Osteocyte (in vitro differentiated cells): ENCODE measurements around the gene MYO10. TPM values are rescaled to one million over a fixed set of nuclear protein-coding genes. Genes with fewer than 3 reads are reported as not detected.
A peak's percentile ranks its signal among the peaks of the same experiment; 100 is the strongest.
"Not testable (repeated sequence)": the region's sequence is repeated elsewhere in the genome, so short reads cannot be mapped to it uniquely, and the experiment has no call there.

ENCODE experiments used
- DNase-seq: peaks from one replicate; pipeline ENCODE4 v3.0.0; 2021; ENCODE audit warnings: mixed read lengths; ENCODE audit not compliant: unreplicated experiment; ENCODE audit errors: extremely low spot score
- H3K27ac Mint-ChIP-seq: one replicate; pipeline ENCODE4 v1.8.0; 2021; ENCODE audit warnings: mild to moderate bottlenecking, mixed read lengths; ENCODE audit not compliant: unreplicated experiment
- H3K27me3 Mint-ChIP-seq: one replicate; pipeline ENCODE4 v1.8.0; 2021; ENCODE audit warnings: mixed read lengths; ENCODE audit not compliant: unreplicated experiment
- H3K36me3 Mint-ChIP-seq: one replicate; pipeline ENCODE4 v1.8.0; 2021; ENCODE audit warnings: mixed read lengths; ENCODE audit not compliant: unreplicated experiment
- H3K4me1 Mint-ChIP-seq: one replicate; pipeline ENCODE4 v1.8.0; 2021; ENCODE audit warnings: mixed read lengths; ENCODE audit not compliant: unreplicated experiment
- H3K4me3 Mint-ChIP-seq: one replicate; pipeline ENCODE4 v1.8.0; 2021; ENCODE audit warnings: mild to moderate bottlenecking, moderate library complexity, mixed read lengths; ENCODE audit not compliant: unreplicated experiment
- H3K9me3 Mint-ChIP-seq: one replicate; pipeline ENCODE4 v1.8.0; 2021; ENCODE audit warnings: mixed read lengths; ENCODE audit not compliant: unreplicated experiment
- total RNA-seq: library from RNA; stranded (reverse); gene quantifications from 2 replicates; pipeline ENCODE4 v1.2.1, GENCODE V29; 2021
- TF ChIP-seq, protein P1 (sequence below): fragments of 200-600 bp; sonication (generic); IDR thresholded peaks from 2 replicates; pipeline ENCODE4 v1.5.0; 2021; ENCODE audit warnings: antibody characterized with exemption, mild to moderate bottlenecking, moderate library complexity

The MYO10 gene
- total RNA-seq, 1 donor from 2014 or later, result 87.8 TPM

DNA sequence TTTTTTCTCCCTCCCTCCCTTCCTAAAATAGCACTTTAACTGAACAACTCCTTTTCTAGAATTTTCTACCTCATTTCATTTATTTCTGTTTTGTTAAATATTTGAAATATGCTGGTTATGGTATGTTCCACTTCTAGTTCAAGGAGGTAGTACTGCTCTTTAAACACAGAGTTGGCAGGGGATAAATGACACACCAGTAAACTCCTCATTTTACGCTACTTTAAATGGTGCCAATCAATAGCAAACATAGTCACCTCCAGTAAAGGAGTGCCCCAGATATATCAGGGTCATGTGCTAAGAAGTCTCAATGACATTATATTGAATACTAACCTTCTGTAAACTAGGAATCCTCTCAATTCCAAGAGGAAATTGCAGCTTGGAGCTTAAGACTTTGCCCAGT is 56.9 kb downstream of the MYO10 start:
- peaks cover 23% of the 10 kb centered on the region for H3K36me3 Mint-ChIP-seq
- peaks cover 5% of the 10 kb centered on the region for H3K9me3 Mint-ChIP-seq
- DNase-seq, result no peak
- H3K4me3 Mint-ChIP-seq, result no peak overlapping the region
- H3K27me3 Mint-ChIP-seq, result no peaks in the 10 kb centered on the region
- H3K27ac Mint-ChIP-seq, result peak overlapping the region; percentile 61
- H3K4me1 Mint-ChIP-seq, result peaks cover 71% of the 10 kb centered on the region
- TF ChIP-seq, protein P1, sequence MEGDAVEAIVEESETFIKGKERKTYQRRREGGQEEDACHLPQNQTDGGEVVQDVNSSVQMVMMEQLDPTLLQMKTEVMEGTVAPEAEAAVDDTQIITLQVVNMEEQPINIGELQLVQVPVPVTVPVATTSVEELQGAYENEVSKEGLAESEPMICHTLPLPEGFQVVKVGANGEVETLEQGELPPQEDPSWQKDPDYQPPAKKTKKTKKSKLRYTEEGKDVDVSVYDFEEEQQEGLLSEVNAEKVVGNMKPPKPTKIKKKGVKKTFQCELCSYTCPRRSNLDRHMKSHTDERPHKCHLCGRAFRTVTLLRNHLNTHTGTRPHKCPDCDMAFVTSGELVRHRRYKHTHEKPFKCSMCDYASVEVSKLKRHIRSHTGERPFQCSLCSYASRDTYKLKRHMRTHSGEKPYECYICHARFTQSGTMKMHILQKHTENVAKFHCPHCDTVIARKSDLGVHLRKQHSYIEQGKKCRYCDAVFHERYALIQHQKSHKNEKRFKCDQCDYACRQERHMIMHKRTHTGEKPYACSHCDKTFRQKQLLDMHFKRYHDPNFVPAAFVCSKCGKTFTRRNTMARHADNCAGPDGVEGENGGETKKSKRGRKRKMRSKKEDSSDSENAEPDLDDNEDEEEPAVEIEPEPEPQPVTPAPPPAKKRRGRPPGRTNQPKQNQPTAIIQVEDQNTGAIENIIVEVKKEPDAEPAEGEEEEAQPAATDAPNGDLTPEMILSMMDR, result no peak

GRCh38 chr5:16877267-16877935 is 58.7 kb downstream of the MYO10 start:
- peaks cover 5% of the 10 kb centered on the region for H3K9me3 Mint-ChIP-seq
- peaks cover 63% of the 10 kb centered on the region for H3K4me1 Mint-ChIP-seq
- no peak for DNase-seq
- H3K4me3 Mint-ChIP-seq, result no peak overlapping the region
- TF ChIP-seq, protein P1, result no peak
- H3K27ac Mint-ChIP-seq, result peak overlapping the region; percentile 69
- H3K27me3 Mint-ChIP-seq, result no peaks in the 10 kb centered on the region
- H3K36me3 Mint-ChIP-seq, result peaks cover 31% of the 10 kb centered on the region

GRCh38 chr5:16874424-16874823 is 61.7 kb downstream of the MYO10 start:
- peaks cover 68% of the 10 kb centered on the region for H3K4me1 Mint-ChIP-seq

GRCh38 chr5:16871746-16872339 is 64.2 kb downstream of the MYO10 start:
- DNase-seq, result no peak
- peaks cover 69% of the 10 kb centered on the region for H3K4me1 Mint-ChIP-seq
- peaks cover 42% of the 10 kb centered on the region for H3K36me3 Mint-ChIP-seq
- TF ChIP-seq, protein P1, result no peak
- no peaks in the 10 kb centered on the region for H3K27me3 Mint-ChIP-seq
- H3K9me3 Mint-ChIP-seq, result peaks cover 5% of the 10 kb centered on the region
- no peak overlapping the region for H3K4me3 Mint-ChIP-seq
- peak overlapping the region; percentile 89 for H3K27ac Mint-ChIP-seq

More at GRCh38 chr5:16874424-16874823, 61.7 kb downstream of the MYO10 start:
- H3K4me3 Mint-ChIP-seq, H3K27me3 Mint-ChIP-seq, DNase-seq, H3K9me3 Mint-ChIP-seq: not testable (repeated sequence)
- peak overlapping the region; percentile 41 for H3K27ac Mint-ChIP-seq
- H3K36me3 Mint-ChIP-seq, result peaks cover 44% of the 10 kb centered on the region

- Mint-ChIP-seq H3K27ac (peak overlapping the region; percentile 89), H3K4me1 (peaks cover 72% of the 10 kb centered on the region), H3K27me3 (no peaks in the 10 kb centered on the region), H3K4me3 (no peak overlapping the region), H3K9me3 (peaks cover 5% of the 10 kb centered on the region), H3K36me3 (peaks cover 37% of the 10 kb centered on the region)
- DNase-seq, result no peak
- TF ChIP-seq, protein P1, result no peak
Observed at GRCh38 chr5:16870878-16871277, 65.2 kb downstream of the MYO10 start.
